Mesenchymal stem cell (in vitro differentiated cells and primary cell): ENCODE measurements around the gene DAB1.

Source experiments
- DNase-seq: peaks from one replicate; pipeline ENCODE4 v3.0.0-alpha.2; 2013
- H2AFZ ChIP-seq: one replicate; pipeline ENCODE4 v1.6.1; 2013; ENCODE audit warnings: low read depth, mild to moderate bottlenecking, control low read depth, inconsistent platforms, low read length, moderate library complexity
- H2AK5ac ChIP-seq: 2 replicates; pipeline ENCODE4 v1.6.1; 2013; ENCODE audit warnings: low read length, moderate library complexity, mild to moderate bottlenecking, inconsistent platforms; ENCODE audit not compliant: severe bottlenecking
- H2BK120ac ChIP-seq: one replicate; pipeline ENCODE4 v1.6.1; 2013; ENCODE audit warnings: low read depth, mild to moderate bottlenecking, inconsistent platforms, low read length, moderate library complexity
- H2BK12ac ChIP-seq, 2 experiments: one replicate each; pipeline ENCODE4 v1.6.1; 2013; ENCODE audit warnings: inconsistent platforms in 2 of 2, low read length in 2 of 2, mild to moderate bottlenecking in 2 of 2, moderate library complexity in 2 of 2, control low read depth in 1 of 2
- H2BK15ac ChIP-seq: one replicate; pipeline ENCODE4 v1.6.1; 2013; ENCODE audit warnings: mild to moderate bottlenecking, low read depth, inconsistent platforms; ENCODE audit not compliant: poor library complexity, severe bottlenecking
- H2BK5ac ChIP-seq: 2 replicates; pipeline ENCODE4 v1.6.1; 2013; ENCODE audit warnings: low read depth, mild to moderate bottlenecking, low read length, control low read depth, inconsistent platforms; ENCODE audit not compliant: poor library complexity, severe bottlenecking
- H3K14ac ChIP-seq, 2 experiments: one replicate each; pipeline ENCODE4 v1.6.1; 2013; ENCODE audit warnings: inconsistent platforms in 2 of 2, low read length in 2 of 2, control low read depth in 1 of 2, mild to moderate bottlenecking in 1 of 2, moderate library complexity in 1 of 2
- H3K18ac ChIP-seq, 2 experiments: one replicate each; pipeline ENCODE4 v1.6.1; 2013; ENCODE audit warnings: inconsistent platforms in 2 of 2, low read length in 2 of 2, control low read depth in 1 of 2, low read depth in 1 of 2, mild to moderate bottlenecking in 1 of 2
- H3K23ac ChIP-seq, 2 experiments: one replicate each; pipeline ENCODE4 v1.6.1; 2013; ENCODE audit warnings: inconsistent platforms in 2 of 2, low read length in 2 of 2, mild to moderate bottlenecking in 2 of 2, moderate library complexity in 2 of 2, control low read depth in 1 of 2
- H3K27ac ChIP-seq: 2 replicates; pipeline ENCODE4 v1.5.1; 2013; ENCODE audit warnings: mild to moderate bottlenecking, moderate library complexity, low read length, control low read depth, inconsistent platforms; ENCODE audit not compliant: poor library complexity, severe bottlenecking
- H3K27me3 ChIP-seq, 2 experiments: 2 replicates each; pipeline versions ENCODE4 v1.6.1 to v1.7.0; 2013; ENCODE audit warnings: low read length in 2 of 2, mild to moderate bottlenecking in 2 of 2, moderate library complexity in 2 of 2, control low read depth in 1 of 2, inconsistent platforms in 1 of 2; ENCODE audit not compliant: control insufficient read depth in 1 of 2, insufficient read depth in 1 of 2
- H3K36me3 ChIP-seq, 2 experiments: 2 replicates each; pipeline versions ENCODE4 v1.6.1 to v1.7.0; 2013; ENCODE audit warnings: low read length in 2 of 2, control low read depth in 1 of 2, inconsistent platforms in 1 of 2, low read depth in 1 of 2, mild to moderate bottlenecking in 1 of 2; ENCODE audit not compliant: insufficient read depth in 2 of 2, control insufficient read depth in 1 of 2
- H3K4ac ChIP-seq, 2 experiments: one replicate each; pipeline ENCODE4 v1.6.1; 2013; ENCODE audit warnings: inconsistent platforms in 2 of 2, low read length in 2 of 2, mild to moderate bottlenecking in 2 of 2, moderate library complexity in 2 of 2, control low read depth in 1 of 2, low read depth in 1 of 2
- H3K4me1 ChIP-seq: 2 replicates; pipeline ENCODE4 v1.6.1; 2013; ENCODE audit warnings: low read depth, low read length, control low read depth; ENCODE audit not compliant: control insufficient read depth, insufficient read depth
- H3K4me2 ChIP-seq: 2 replicates; pipeline ENCODE4 v1.6.1; 2013; ENCODE audit warnings: low read length, mild to moderate bottlenecking, inconsistent platforms; ENCODE audit not compliant: poor library complexity, severe bottlenecking
- H3K4me3 ChIP-seq, 2 experiments: 2 replicates each; pipeline versions ENCODE4 v1.5.1 to v1.7.0; 2013; ENCODE audit warnings: low read length in 2 of 2, mild to moderate bottlenecking in 2 of 2, control low read depth in 1 of 2, low read depth in 1 of 2; ENCODE audit not compliant: insufficient read depth in 1 of 2
- H3K79me1 ChIP-seq: replicated peaks from 2 replicates; pipeline ENCODE4 v1.6.1; 2013; ENCODE audit warnings: mild to moderate bottlenecking, control low read depth, low read length, inconsistent platforms; ENCODE audit not compliant: poor library complexity, severe bottlenecking
- H3K9ac ChIP-seq: 2 replicates; pipeline ENCODE4 v1.7.0; 2013; ENCODE audit warnings: mild to moderate bottlenecking, low read length, moderate library complexity
- H3K9me3 ChIP-seq: 2 replicates; pipeline ENCODE4 v1.7.0; 2013; ENCODE audit warnings: mild to moderate bottlenecking, low read length; ENCODE audit not compliant: control insufficient read depth
- H4K8ac ChIP-seq: one replicate; pipeline ENCODE4 v1.6.1; 2013; ENCODE audit warnings: inconsistent platforms, mild to moderate bottlenecking, low read length, moderate library complexity
- H4K91ac ChIP-seq: one replicate; pipeline ENCODE4 v1.6.1; 2013; ENCODE audit warnings: mild to moderate bottlenecking, low read length, inconsistent platforms
- WGBS: methylation state at CpG from one replicate; pipeline ENCODE4 v1.1.7; 2013; ENCODE audit warnings: mixed read lengths; 5-methylcytosine and 5-hydroxymethylcytosine counted together

The DAB1 gene

DNA sequence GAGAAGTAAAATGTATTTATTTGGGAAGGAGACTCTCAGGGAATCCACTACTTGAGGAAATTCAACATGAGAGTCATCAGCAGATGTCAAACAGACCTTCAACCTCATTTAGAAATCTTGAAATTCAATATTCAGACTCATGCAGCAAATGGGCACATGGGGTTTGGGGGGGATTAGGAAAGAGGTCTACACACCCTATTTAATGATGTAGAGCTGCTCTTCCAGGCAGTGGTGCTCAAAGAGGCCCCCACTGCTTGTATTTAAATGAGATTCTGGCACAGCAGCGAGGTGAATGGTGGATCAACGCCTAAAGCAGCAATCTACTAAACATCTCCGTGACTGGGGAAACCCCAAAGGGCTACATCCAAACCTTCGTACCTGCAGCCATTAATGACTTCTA lies 244.9 kb downstream of the DAB1 start:
- 90% methylated on average over 4 of the region's 4 CpGs for WGBS
- Histone ChIP-seq H4K8ac (no peak overlapping the region), H3K18ac (no peak overlapping the region), H3K4ac (no peak overlapping the region), H3K23ac (no peak overlapping the region), H3K27me3 (no peaks in the 10 kb centered on the region), H3K36me3 (no peaks in the 10 kb centered on the region), H3K9ac (no peak overlapping the region), H2BK120ac (no peak overlapping the region), H2AFZ (no peak overlapping the region), H2BK5ac (no peak overlapping the region), H3K4me3 (no peak overlapping the region), H2AK5ac (no peak overlapping the region), H4K91ac (no peak overlapping the region), H3K79me1 (no peaks in the 10 kb centered on the region), H3K4me2 (no peak overlapping the region), H3K27ac (no peak overlapping the region), H3K14ac (no peak overlapping the region), H3K4me1 (no peaks in the 10 kb centered on the region), H2BK12ac (no peak overlapping the region), H2BK15ac (no peak overlapping the region), H3K9me3 (no peaks in the 10 kb centered on the region)
- no peak for DNase-seq

- Histone ChIP-seq H2BK5ac (no peak overlapping the region), H3K18ac (no peak overlapping the region), H3K27me3 (no peaks in the 10 kb centered on the region), H3K9me3 (no peaks in the 10 kb centered on the region), H4K8ac (no peak overlapping the region), H2BK15ac (no peak overlapping the region), H3K4me3 (no peak overlapping the region), H2AFZ (no peak overlapping the region), H3K36me3 (no peaks in the 10 kb centered on the region), H3K4me1 (no peaks in the 10 kb centered on the region), H2BK120ac (no peak overlapping the region), H3K79me1 (no peaks in the 10 kb centered on the region), H3K23ac (no peak overlapping the region), H2BK12ac (no peak overlapping the region), H3K27ac (no peak overlapping the region), H3K9ac (no peak overlapping the region), H3K4ac (no peak overlapping the region), H3K4me2 (no peak overlapping the region), H3K14ac (no peak overlapping the region), H2AK5ac (no peak overlapping the region), H4K91ac (no peak overlapping the region)
- WGBS: 93% methylated on average over 3 of the region's 5 CpGs
- no peak for DNase-seq
Measured at GRCh38 chr1:57175506-57175905, 248.4 kb downstream of the DAB1 start.

- no peaks in the 10 kb centered on the region for H3K27me3 ChIP-seq
- H3K9ac ChIP-seq: no peak overlapping the region
- no peaks in the 10 kb centered on the region for H3K9me3 ChIP-seq
- H3K23ac ChIP-seq: no peak overlapping the region
- no peak overlapping the region for H4K91ac ChIP-seq
- no peak overlapping the region for H2BK12ac ChIP-seq
- no peak overlapping the region for H3K4me3 ChIP-seq
- no peak overlapping the region for H2BK5ac ChIP-seq
- no peak overlapping the region for H4K8ac ChIP-seq
- no peak overlapping the region for H3K4ac ChIP-seq
- H2AK5ac ChIP-seq: no peak overlapping the region
- H2AFZ ChIP-seq: no peak overlapping the region
- no peaks in the 10 kb centered on the region for H3K4me1 ChIP-seq
- H2BK15ac ChIP-seq: no peak overlapping the region
- H2BK120ac ChIP-seq: no peak overlapping the region
- H3K36me3 ChIP-seq: no peaks in the 10 kb centered on the region
- H3K4me2 ChIP-seq: no peak overlapping the region
- no peak overlapping the region for H3K27ac ChIP-seq
- no peak overlapping the region for H3K18ac ChIP-seq
- no peaks in the 10 kb centered on the region for H3K79me1 ChIP-seq
- no peak overlapping the region for H3K14ac ChIP-seq
- WGBS: 20% methylated on average over 1 of the region's 1 CpG
- no peak for DNase-seq
Measured at GRCh38 chr1:57172040-57172439, 251.8 kb downstream of the DAB1 start.

- no peak overlapping the region for H2AK5ac ChIP-seq
- H3K9ac ChIP-seq: no peak overlapping the region
- no peak overlapping the region for H2BK15ac ChIP-seq
- no peak overlapping the region for H3K18ac ChIP-seq
- H3K9me3 ChIP-seq: no peaks in the 10 kb centered on the region
- H2BK120ac ChIP-seq: no peak overlapping the region
- H4K8ac ChIP-seq: no peak overlapping the region
- H3K4me1 ChIP-seq: no peaks in the 10 kb centered on the region
- no peak overlapping the region for H3K14ac ChIP-seq
- no peaks in the 10 kb centered on the region for H3K79me1 ChIP-seq
- no peak overlapping the region for H2BK12ac ChIP-seq
- H3K4me3 ChIP-seq: no peak overlapping the region
- no peak for DNase-seq
- no peak overlapping the region for H3K27ac ChIP-seq
- no peak overlapping the region for H2BK5ac ChIP-seq
- no peak overlapping the region for H3K4ac ChIP-seq
- 61% methylated on average over 2 of the region's 2 CpGs for WGBS
- H3K27me3 ChIP-seq: no peaks in the 10 kb centered on the region
- no peak overlapping the region for H3K23ac ChIP-seq
- no peak overlapping the region for H3K4me2 ChIP-seq
- no peak overlapping the region for H4K91ac ChIP-seq
- H3K36me3 ChIP-seq: no peaks in the 10 kb centered on the region
- H2AFZ ChIP-seq: no peak overlapping the region
Measured at GRCh38 chr1:57167997-57168396, 255.9 kb downstream of the DAB1 start.
